Neuron (in vitro differentiated cells): ENCODE results near the gene TMSB15A.
"Not testable (repeated sequence)": the region's sequence is repeated elsewhere in the genome, so short reads cannot be mapped to it uniquely, and the experiment has no call there.

ENCODE experiments used
- H2AFZ ChIP-seq: one replicate; pipeline ENCODE4 v1.6.1; 2013; ENCODE audit warnings: low read depth, mild to moderate bottlenecking, inconsistent platforms, low read length, moderate library complexity
- H3K27me3 ChIP-seq: one replicate; pipeline ENCODE4 v1.6.1; 2013; ENCODE audit warnings: low read length; ENCODE audit not compliant: insufficient read depth
- H3K36me3 ChIP-seq: one replicate; pipeline ENCODE4 v1.6.1; 2013; ENCODE audit warnings: low read length; ENCODE audit not compliant: insufficient read depth
- H3K4me1 ChIP-seq: one replicate; pipeline ENCODE4 v1.6.1; 2013; ENCODE audit warnings: low read length; ENCODE audit not compliant: insufficient read depth
- H3K4me3 ChIP-seq: 2 replicates; pipeline ENCODE4 v1.5.1; 2013; ENCODE audit warnings: mild to moderate bottlenecking, low read length, moderate library complexity
- H3K9me3 ChIP-seq: one replicate; pipeline ENCODE4 v1.6.1; 2013; ENCODE audit warnings: low read length

The TMSB15A gene

GRCh38 chrX:102515975-102516941, at the start of gene TMSB15A:
Gene TMSB15A, minus strand, starts transcription at chrX:102516739.
- H3K9me3 ChIP-seq, result no peaks in the 10 kb centered on the region
- H2AFZ ChIP-seq, result peak within 1 kb of the TSS; percentile 5
- no peaks in the 10 kb centered on the region for H3K4me1 ChIP-seq
- peak within 1 kb of the TSS; percentile 58 for H3K4me3 ChIP-seq
- H3K36me3 ChIP-seq, result peaks cover 11% of the 10 kb centered on the region
- no peaks in the 10 kb centered on the region for H3K27me3 ChIP-seq

GRCh38 chrX:102560423-102561068, 44.0 kb upstream of the TMSB15A start:
- Histone ChIP-seq H3K4me3 (no peak overlapping the region), H3K4me1 (no peaks in the 10 kb centered on the region), H3K36me3 (no peaks in the 10 kb centered on the region), H2AFZ (no peak overlapping the region), H3K27me3 (no peaks in the 10 kb centered on the region), H3K9me3 (no peaks in the 10 kb centered on the region)

- Histone ChIP-seq H3K4me3 (no peak overlapping the region), H3K4me1 (peaks cover 3% of the 10 kb centered on the region), H3K36me3 (no peaks in the 10 kb centered on the region), H3K27me3 (no peaks in the 10 kb centered on the region), H3K9me3 (no peaks in the 10 kb centered on the region), H2AFZ (no peak overlapping the region)
These were observed 42.1 kb upstream of the TMSB15A start for GRCh38 chrX:102558607-102559006.

GRCh38 chrX:102548231-102548630, 31.7 kb upstream of the TMSB15A start:
- Histone ChIP-seq H3K4me1 (no peaks in the 10 kb centered on the region), H3K4me3 (no peak overlapping the region), H3K9me3 (no peaks in the 10 kb centered on the region), H3K36me3 (no peaks in the 10 kb centered on the region), H2AFZ (no peak overlapping the region), H3K27me3 (no peaks in the 10 kb centered on the region)

- no peaks in the 10 kb centered on the region for H3K9me3 ChIP-seq
- H3K27me3 ChIP-seq, result no peaks in the 10 kb centered on the region
- H3K4me3 ChIP-seq, result no peak overlapping the region
- no peak overlapping the region for H2AFZ ChIP-seq
- no peaks in the 10 kb centered on the region for H3K36me3 ChIP-seq
- H3K4me1 ChIP-seq, result no peaks in the 10 kb centered on the region
These were observed 30.4 kb upstream of the TMSB15A start for GRCh38 chrX:102546828-102547493.

GRCh38 chrX:102546175-102546574, 29.6 kb upstream of the TMSB15A start:
- H2AFZ ChIP-seq, H3K4me1 ChIP-seq, H3K27me3 ChIP-seq, H3K4me3 ChIP-seq, H3K9me3 ChIP-seq, H3K36me3 ChIP-seq: not testable (repeated sequence)

- Histone ChIP-seq H3K4me3 (no peak overlapping the region), H3K27me3 (no peaks in the 10 kb centered on the region), H3K9me3 (no peaks in the 10 kb centered on the region), H3K36me3 (no peaks in the 10 kb centered on the region), H2AFZ (no peak overlapping the region), H3K4me1 (no peaks in the 10 kb centered on the region)
These were observed 19.4 kb upstream of the TMSB15A start for GRCh38 chrX:102535958-102536357.

GRCh38 chrX:102517326-102517725, 787 bp upstream of the TMSB15A start:
- no peak overlapping the region for H3K4me3 ChIP-seq
- peaks cover 11% of the 10 kb centered on the region for H3K36me3 ChIP-seq
- no peaks in the 10 kb centered on the region for H3K4me1 ChIP-seq
- no peak overlapping the region for H2AFZ ChIP-seq
- no peaks in the 10 kb centered on the region for H3K27me3 ChIP-seq
- no peaks in the 10 kb centered on the region for H3K9me3 ChIP-seq

GRCh38 chrX:102514536-102514935, 2.0 kb downstream of the TMSB15A start:
- Histone ChIP-seq H3K9me3 (no peaks in the 10 kb centered on the region), H3K4me1 (no peaks in the 10 kb centered on the region), H2AFZ (no peak overlapping the region), H3K4me3 (no peak overlapping the region), H3K36me3 (peaks cover 11% of the 10 kb centered on the region), H3K27me3 (no peaks in the 10 kb centered on the region)

GRCh38 chrX:102498732-102499131, 17.8 kb downstream of the TMSB15A start:
- no peak overlapping the region for H3K4me3 ChIP-seq
- H3K9me3 ChIP-seq, result no peaks in the 10 kb centered on the region
- no peak overlapping the region for H2AFZ ChIP-seq
- no peaks in the 10 kb centered on the region for H3K36me3 ChIP-seq
- no peaks in the 10 kb centered on the region for H3K4me1 ChIP-seq
- H3K27me3 ChIP-seq, result peaks cover 1% of the 10 kb centered on the region

GRCh38 chrX:102491766-102492165, 24.8 kb downstream of the TMSB15A start:
- Histone ChIP-seq H2AFZ (no peak overlapping the region), H3K4me3 (no peak overlapping the region), H3K4me1 (no peaks in the 10 kb centered on the region), H3K36me3 (no peaks in the 10 kb centered on the region), H3K9me3 (no peaks in the 10 kb centered on the region), H3K27me3 (no peaks in the 10 kb centered on the region)

GRCh38 chrX:102478765-102479164, 37.8 kb downstream of the TMSB15A start:
- H3K4me3 ChIP-seq, H3K4me1 ChIP-seq, H3K27me3 ChIP-seq, H3K36me3 ChIP-seq, H2AFZ ChIP-seq, H3K9me3 ChIP-seq: not testable (repeated sequence)

- H3K4me3 ChIP-seq, H3K9me3 ChIP-seq, H2AFZ ChIP-seq, H3K4me1 ChIP-seq, H3K27me3 ChIP-seq, H3K36me3 ChIP-seq: not testable (repeated sequence)
These were observed 44.7 kb downstream of the TMSB15A start, which contains the start of gene TCP11X2 for GRCh38 chrX:102471762-102472220. Gene TCP11X2, minus strand, starts transcription at chrX:102471812.
